Body of pancreas (tissue), 4 donors: ENCODE data around the gene PCSK5.

Source experiments
- CTCF ChIP-seq, 7 experiments: fragments of 450-650 bp in 4 of 7; fragments of 200-600 bp in 3 of 7; sonication (generic) in 3 of 7; IDR thresholded peaks; one replicate each; pipeline ENCODE4 v1.5.1; 2016 to 2019; ENCODE audit warnings: antibody characterized with exemption in 7 of 7
- POLR2A ChIP-seq, 3 donors: fragments of 450-650 bp; IDR thresholded peaks; one replicate each; pipeline ENCODE4 v1.6.1; 2016; ENCODE audit warnings: antibody characterized with exemption in 3 of 3, mild to moderate bottlenecking in 2 of 3

- TF ChIP-seq CTCF (IDR thresholded peaks at IDR 0.05) (no peak), POLR2A (IDR thresholded peaks at IDR 0.05) (no peak)
Observed at GRCh38 chr9:75998096-75998780, 107.8 kb downstream of the PCSK5 start.
